Activated CD4-positive, alpha-beta memory T cell treated with anti-CD3 and anti-CD28 coated beads for 36 hours (primary cell): ENCODE data around the gene LDHAL6B. TPM values are rescaled to one million over a fixed set of nuclear protein-coding genes. Genes with fewer than 3 reads are reported as not detected.

Experiments
- CTCF ChIA-PET: fragments of 350-600 bp; sonication (Branson Sonifier 250); formaldehyde crosslinking; loops from one replicate; lab custom pipeline; 2021; ENCODE audit warnings: antibody characterized with exemption, inconsistent platforms; lab: Charles Lee
- POLR2A ChIA-PET: fragments of 350-600 bp; sonication (Branson Sonifier 250); formaldehyde crosslinking; loops from one replicate; lab custom pipeline; 2021; ENCODE audit warnings: antibody characterized with exemption; lab: Charles Lee
- DNase-seq: peaks from one replicate; pipeline ENCODE4 v3.0.0-alpha.2; 2020
- H3K27ac Mint-ChIP-seq: one replicate; pipeline ENCODE4 v1.8.0; 2021; ENCODE audit warnings: mixed read lengths
- H3K27me3 Mint-ChIP-seq: one replicate; pipeline ENCODE4 v1.8.0; 2021; ENCODE audit warnings: mixed read lengths
- H3K36me3 Mint-ChIP-seq: one replicate; pipeline ENCODE4 v1.8.0; 2021; ENCODE audit warnings: mixed read lengths
- H3K4me1 Mint-ChIP-seq: one replicate; pipeline ENCODE4 v1.8.0; 2021; ENCODE audit warnings: low read depth, mixed read lengths
- H3K4me3 Mint-ChIP-seq: one replicate; pipeline ENCODE4 v1.8.0; 2021; ENCODE audit warnings: mild to moderate bottlenecking, mixed read lengths
- H3K9me3 Mint-ChIP-seq: one replicate; pipeline ENCODE4 v1.8.0; 2021; ENCODE audit warnings: mixed read lengths
- intact Hi-C: fragments of 100-400 bp; cut with micrococcal nuclease; formaldehyde crosslinking; loops from one replicate; pipeline ENCODE4 v1.15.1; 2023
- total RNA-seq, 2 experiments: library from RNA; stranded (reverse); gene quantifications; one replicate each; pipeline ENCODE4 v1.2.3, GENCODE V29; 2021

LDHAL6B gene
- total RNA-seq, 2 experiments from 2014 or later: not detected

DNA sequence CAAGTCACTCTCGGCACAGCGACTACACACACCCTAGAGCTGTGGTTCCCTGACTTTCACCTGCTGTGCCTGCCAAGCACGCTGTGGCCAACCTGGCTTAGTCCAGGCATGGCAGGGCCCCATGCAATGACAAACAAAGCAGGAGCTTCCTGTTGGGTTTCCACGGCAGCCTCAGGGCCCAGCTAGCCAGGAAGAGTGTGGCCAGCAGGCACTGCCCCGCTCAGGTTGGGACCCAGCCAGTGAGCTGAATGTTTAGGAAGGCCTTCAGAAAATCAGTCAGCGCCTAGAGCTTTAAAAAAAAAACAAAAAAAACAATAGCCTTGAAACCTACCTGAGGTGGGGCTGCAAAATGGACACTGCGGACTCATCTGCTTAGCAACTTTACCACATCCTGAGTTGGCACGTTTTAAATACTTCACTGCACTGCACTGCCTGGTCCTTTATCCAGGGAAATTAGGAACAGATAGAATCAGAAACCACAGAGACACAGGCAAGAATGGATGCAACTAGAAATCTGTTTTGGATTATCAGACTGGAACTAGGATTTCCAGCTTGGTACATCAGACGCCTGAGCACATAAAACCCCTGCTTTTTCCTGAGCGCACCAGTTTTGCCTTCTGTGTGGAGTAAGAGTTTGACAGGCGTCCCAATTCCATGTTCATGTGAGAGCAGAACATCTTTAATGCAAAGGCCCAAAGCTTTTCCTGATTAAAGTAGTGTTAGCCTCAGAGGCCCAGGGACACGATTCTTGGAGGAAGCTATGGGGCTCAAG lies 36.2 kb upstream of the LDHAL6B start:
- POLR2A ChIA-PET: no interaction called here
- intact Hi-C loops: no loop called here
- DNase-seq: no peak
- CTCF ChIA-PET: interaction anchor here (0.6 kb wide), 1 partner anchor 130 kb away, joined by 3 read pairs; no protein-coding TSS in a partner anchor
- H3K4me3 Mint-ChIP-seq: no peak overlapping the region
- peaks cover 9% of the 10 kb centered on the region for H3K4me1 Mint-ChIP-seq
- H3K27me3 Mint-ChIP-seq: peaks cover 3% of the 10 kb centered on the region
- H3K9me3 Mint-ChIP-seq: peaks cover 2% of the 10 kb centered on the region
- no peaks in the 10 kb centered on the region for H3K36me3 Mint-ChIP-seq
- H3K27ac Mint-ChIP-seq: no peak overlapping the region

DNA sequence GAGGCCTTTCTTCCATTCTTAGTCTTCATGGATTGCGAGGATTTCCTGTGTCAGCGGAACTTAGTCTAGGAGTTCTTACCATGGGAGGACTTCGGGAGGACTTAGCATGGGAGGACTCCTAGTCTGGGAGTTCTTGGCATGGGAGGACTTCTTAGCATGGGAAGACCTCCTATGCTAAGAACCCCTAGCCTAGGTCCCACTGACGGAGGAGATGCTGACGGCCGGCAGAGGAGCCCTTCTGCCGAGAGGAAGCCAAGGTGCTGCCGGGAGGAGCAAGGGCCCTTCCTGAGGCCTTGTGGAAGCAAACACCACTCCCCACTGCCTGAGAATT lies 35.6 kb upstream of the LDHAL6B start:
- DNase-seq: no peak
- Mint-ChIP-seq H3K27me3 (peaks cover 5% of the 10 kb centered on the region), H3K27ac (no peak overlapping the region), H3K4me3 (no peak overlapping the region), H3K4me1 (peaks cover 9% of the 10 kb centered on the region), H3K36me3 (no peaks in the 10 kb centered on the region), H3K9me3 (peaks cover 2% of the 10 kb centered on the region)
- ChIA-PET POLR2A (no interaction called here), CTCF (no interaction called here)
- intact Hi-C loops: no loop called here

DNA sequence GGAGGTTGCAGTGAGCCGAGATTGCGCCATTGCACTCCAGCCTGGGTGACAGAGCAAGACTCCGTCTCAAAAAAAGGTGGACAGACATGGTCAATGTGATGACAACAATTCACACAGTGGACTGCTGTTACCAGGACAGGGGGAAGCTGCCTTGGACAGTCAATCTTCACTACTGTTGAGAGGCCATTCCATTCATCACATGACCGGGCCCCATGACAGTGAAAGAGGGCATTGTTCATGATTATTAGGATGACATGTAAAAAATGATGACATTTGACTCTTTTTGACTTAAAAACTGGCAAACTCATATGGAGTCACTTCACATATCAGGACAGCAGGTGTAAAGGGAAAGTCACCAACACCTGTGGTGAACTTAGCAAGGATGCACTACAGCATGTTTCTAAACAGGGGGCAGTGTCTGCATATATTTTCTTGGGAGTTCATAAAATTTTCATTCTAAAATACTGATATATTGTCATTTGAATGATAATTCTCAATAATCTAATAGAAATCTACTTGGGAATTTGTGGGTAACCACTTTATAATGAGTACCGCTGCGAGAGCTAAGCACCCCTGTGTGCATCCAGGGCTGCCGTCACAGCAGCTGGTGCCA lies 34.2 kb upstream of the LDHAL6B start:
- Mint-ChIP-seq H3K27me3 (peaks cover 10% of the 10 kb centered on the region), H3K27ac (no peak overlapping the region), H3K4me3 (no peak overlapping the region), H3K4me1 (peaks cover 15% of the 10 kb centered on the region), H3K36me3 (no peaks in the 10 kb centered on the region), H3K9me3 (peaks cover 2% of the 10 kb centered on the region)
- DNase-seq: no peak
- ChIA-PET CTCF (interaction anchor here (0.6 to 1.2 kb wide), 3 partner anchors 9 to 356 kb away, joined by 3 to 5 read pairs (median 3); no protein-coding TSS in a partner anchor), POLR2A (no interaction called here)
- intact Hi-C loops: no loop called here

DNA sequence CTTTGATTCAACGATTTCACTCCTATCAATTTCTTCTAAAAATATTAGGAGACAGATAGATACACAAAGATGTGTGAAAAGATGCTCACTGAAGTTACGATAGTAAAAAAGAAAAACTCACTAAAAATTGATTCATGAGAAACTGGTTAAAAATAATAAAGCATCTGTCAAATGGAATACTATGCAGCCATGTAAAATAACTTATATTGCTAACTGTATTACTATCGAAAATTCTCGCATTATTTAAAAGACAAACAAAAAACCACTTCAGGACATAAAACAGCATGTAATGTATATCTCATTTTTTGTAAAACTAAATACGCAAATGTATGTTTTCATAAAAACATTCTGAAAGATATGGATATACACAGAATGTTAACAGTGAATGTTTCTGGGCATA lies 33.4 kb upstream of the LDHAL6B start:
- H3K4me1 Mint-ChIP-seq: peaks cover 19% of the 10 kb centered on the region
- H3K4me3 Mint-ChIP-seq: no peak overlapping the region
- peaks cover 14% of the 10 kb centered on the region for H3K27me3 Mint-ChIP-seq
- H3K36me3 Mint-ChIP-seq: no peaks in the 10 kb centered on the region
- ChIA-PET POLR2A (no interaction called here), CTCF (interaction anchor here (1.0 to 2.0 kb wide), 3 partner anchors 10 to 356 kb away, joined by 3 to 22 read pairs (median 5); no protein-coding TSS in a partner anchor)
- no peak for DNase-seq
- intact Hi-C loops: no loop called here
- no peak overlapping the region for H3K27ac Mint-ChIP-seq
- H3K9me3 Mint-ChIP-seq: peaks cover 2% of the 10 kb centered on the region

DNA sequence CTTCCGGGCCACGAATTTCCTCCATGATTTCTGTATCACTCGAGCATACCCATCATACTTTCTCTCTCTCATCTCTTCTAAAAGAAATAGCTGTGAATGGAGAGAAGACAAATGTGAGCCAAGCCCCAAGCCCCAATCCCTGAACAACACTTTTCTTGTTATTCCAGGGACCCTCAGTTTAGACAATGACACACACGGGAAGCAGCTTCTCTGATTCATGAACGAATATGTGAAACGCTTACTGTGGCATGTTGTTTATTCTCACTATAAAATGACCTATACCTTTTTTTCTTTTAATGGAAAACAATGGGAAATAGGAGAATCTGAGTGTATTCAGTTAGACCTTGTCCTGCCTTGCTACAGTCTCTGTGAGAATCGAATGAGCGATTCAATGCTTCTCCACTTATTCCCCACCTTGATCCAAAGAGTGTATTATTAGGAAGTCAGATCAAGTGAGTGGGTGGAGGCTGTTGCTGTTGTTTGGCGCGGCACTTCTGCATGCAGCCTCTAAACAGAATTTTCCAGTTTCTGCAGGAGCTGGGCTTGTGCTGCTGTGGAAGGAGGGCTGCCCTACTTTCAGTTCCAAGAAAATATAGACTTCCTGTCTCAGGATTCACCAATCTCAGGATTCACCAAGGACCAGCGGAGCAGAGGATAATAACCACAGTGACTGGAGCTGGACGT lies 32.4 kb upstream of the LDHAL6B start:
- Mint-ChIP-seq H3K36me3 (no peaks in the 10 kb centered on the region), H3K4me3 (no peak overlapping the region), H3K9me3 (peaks cover 2% of the 10 kb centered on the region), H3K27ac (no peak overlapping the region), H3K27me3 (peaks cover 14% of the 10 kb centered on the region), H3K4me1 (peaks cover 17% of the 10 kb centered on the region)
- CTCF ChIA-PET: interaction anchor here (0.6 to 2.0 kb wide), 19 partner anchors 8 to 418 kb away, joined by 3 to 22 read pairs (median 5); no protein-coding TSS in a partner anchor
- intact Hi-C loops: loop anchor here (2.0 kb wide), 1 partner anchor 319 kb away; no protein-coding TSS in a partner anchor
- DNase-seq: no peak
- POLR2A ChIA-PET: no interaction called here

DNA sequence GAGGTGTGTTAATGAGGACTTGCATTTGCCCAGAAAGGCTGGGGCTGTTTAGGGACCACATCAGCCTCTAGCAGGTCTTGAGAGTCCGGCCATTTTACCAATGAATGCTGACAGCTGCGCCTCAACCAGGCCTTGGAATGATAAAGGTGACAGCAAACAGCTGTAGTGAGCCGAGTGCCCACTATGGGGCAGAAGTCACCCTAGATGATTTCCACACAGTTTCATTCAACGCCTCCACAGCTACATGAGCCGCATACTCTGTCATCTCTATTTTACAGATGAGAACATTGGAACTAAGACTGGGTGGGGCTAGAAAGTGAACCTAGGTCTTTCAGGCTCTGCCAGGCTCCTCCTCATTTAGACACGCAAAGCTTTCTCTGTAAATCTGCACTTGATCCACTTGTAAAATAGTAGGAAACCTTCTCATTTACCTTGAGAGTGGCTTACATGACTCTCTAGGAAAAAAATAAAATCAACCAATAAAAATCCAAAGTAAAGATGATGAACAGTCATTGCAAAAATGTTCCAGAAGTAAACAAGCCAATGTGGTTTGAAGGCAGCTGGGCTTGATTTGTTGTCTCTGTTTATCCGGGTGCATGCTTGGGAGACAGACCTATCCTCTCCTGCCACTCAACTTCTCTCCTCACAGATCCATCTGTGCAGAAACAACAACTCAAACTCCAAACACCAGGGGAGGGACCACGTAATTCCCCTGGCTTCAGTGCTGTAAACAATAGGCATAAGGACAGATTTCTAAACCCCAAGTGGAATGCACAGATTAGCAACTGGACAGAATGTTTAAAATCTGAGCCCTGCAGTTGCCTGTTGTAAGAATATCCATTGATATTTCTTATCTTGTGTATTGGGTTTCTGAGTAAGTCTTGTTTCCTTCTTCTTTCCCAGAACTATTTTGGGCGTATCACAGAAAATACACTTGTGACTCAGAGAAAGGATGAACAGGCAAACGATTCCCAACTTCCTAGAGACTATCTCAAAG lies 31.5 kb upstream of the LDHAL6B start:
- H3K27ac Mint-ChIP-seq: no peak overlapping the region
- peaks cover 14% of the 10 kb centered on the region for H3K27me3 Mint-ChIP-seq
- CTCF ChIA-PET: interaction anchor here (0.5 to 2.0 kb wide), 21 partner anchors 9 to 354 kb away, joined by 3 to 22 read pairs (median 4); no protein-coding TSS in a partner anchor
- no peaks in the 10 kb centered on the region for H3K36me3 Mint-ChIP-seq
- peak; percentile 70 for DNase-seq
- peaks cover 14% of the 10 kb centered on the region for H3K4me1 Mint-ChIP-seq
- H3K4me3 Mint-ChIP-seq: no peak overlapping the region
- H3K9me3 Mint-ChIP-seq: peaks cover 2% of the 10 kb centered on the region
- intact Hi-C loops: loop anchor here (2.0 kb wide), 1 partner anchor 318 kb away; no protein-coding TSS in a partner anchor
- POLR2A ChIA-PET: no interaction called here

DNA sequence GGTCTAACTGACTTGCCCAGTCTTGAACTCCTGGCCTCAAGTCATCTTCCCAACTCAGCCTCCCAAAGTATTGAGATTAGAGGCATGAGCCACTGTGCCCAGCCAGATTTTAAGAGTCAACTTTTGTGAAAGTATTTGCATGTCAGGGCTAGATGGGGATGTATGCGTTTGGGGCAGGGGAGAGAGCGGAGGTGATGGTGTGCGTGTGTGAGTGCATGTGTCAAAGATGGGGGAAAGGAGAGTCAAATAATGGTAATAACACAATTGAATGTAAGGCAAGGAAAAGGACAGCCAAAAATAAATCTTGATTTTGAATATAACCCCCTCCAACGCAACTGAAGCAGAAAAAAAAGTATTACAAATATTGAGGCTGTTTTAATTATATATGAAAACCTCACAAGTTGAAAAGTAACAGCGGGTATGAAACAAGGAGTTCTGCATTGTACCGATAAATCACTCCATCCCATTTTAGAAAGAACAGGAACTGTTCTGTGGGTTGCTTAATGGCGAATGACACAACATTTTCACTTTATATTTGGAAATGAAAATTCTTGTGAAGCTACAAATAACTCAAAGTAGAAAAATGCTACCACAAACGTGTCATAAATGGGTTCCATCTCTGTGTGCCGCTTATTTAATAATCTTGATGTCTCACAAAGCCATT lies 29.9 kb upstream of the LDHAL6B start:
- H3K4me1 Mint-ChIP-seq: peaks cover 14% of the 10 kb centered on the region
- peaks cover 8% of the 10 kb centered on the region for H3K9me3 Mint-ChIP-seq
- ChIA-PET CTCF (no interaction called here), POLR2A (no interaction called here)
- H3K4me3 Mint-ChIP-seq: no peak overlapping the region
- H3K27me3 Mint-ChIP-seq: peaks cover 14% of the 10 kb centered on the region
- H3K27ac Mint-ChIP-seq: no peak overlapping the region
- no peak for DNase-seq
- no peaks in the 10 kb centered on the region for H3K36me3 Mint-ChIP-seq
- intact Hi-C loops: no loop called here

DNA sequence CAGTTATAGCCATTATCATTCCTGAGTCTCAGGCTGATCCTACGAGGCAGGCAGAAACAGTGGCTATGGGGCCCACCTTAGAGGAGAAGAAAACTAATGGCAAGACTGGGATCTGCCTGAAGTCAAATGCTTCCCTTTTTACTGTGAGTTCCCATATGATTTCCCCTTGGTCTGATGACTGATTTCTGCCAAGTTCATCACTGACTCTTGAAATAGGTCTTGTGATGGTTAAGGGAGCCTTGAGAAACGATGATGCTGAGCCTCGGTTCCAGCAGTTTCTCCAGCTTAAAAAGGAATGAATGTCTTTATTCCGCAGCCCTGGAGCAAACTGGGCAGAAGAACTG lies 29.4 kb upstream of the LDHAL6B start:
- H3K36me3 Mint-ChIP-seq: no peaks in the 10 kb centered on the region
- peaks cover 10% of the 10 kb centered on the region for H3K9me3 Mint-ChIP-seq
- no peak overlapping the region for H3K4me3 Mint-ChIP-seq
- H3K27me3 Mint-ChIP-seq: peaks cover 14% of the 10 kb centered on the region
- CTCF ChIA-PET: no interaction called here
- no peak overlapping the region for H3K27ac Mint-ChIP-seq
- intact Hi-C loops: no loop called here
- no peak for DNase-seq
- H3K4me1 Mint-ChIP-seq: peaks cover 14% of the 10 kb centered on the region
- POLR2A ChIA-PET: no interaction called here

DNA sequence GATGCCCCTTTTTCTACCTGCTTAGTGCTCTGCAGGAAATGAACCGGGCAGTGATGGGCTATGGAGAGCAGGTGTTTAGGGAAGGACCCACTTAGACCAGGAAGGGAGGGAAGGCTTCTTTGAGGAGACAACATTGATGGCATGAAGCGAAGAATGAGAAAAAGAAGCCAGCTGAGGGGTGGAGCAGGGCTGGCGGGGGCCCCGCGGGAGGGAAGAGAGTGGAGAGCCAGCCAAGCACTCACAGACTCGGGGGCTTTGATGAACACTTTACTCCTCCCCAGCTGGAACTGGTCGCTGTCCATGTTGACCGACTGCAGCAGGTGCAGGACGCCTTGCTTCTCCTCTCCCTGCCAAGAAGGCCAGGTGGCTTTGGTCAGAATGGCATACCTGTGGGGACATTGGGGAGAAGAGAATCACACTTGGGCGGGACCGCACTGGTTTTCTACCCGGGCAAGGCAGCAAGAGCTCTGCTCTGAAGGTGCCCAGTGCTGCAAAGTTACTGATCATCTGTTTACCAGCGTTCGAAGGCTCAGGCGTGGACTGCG lies 28.4 kb upstream of the LDHAL6B start:
- no peaks in the 10 kb centered on the region for H3K36me3 Mint-ChIP-seq
- H3K27me3 Mint-ChIP-seq: peaks cover 14% of the 10 kb centered on the region
- no peak overlapping the region for H3K27ac Mint-ChIP-seq
- ChIA-PET POLR2A (no interaction called here), CTCF (no interaction called here)
- DNase-seq: no peak
- peaks cover 14% of the 10 kb centered on the region for H3K4me1 Mint-ChIP-seq
- H3K9me3 Mint-ChIP-seq: peaks cover 13% of the 10 kb centered on the region
- no peak overlapping the region for H3K4me3 Mint-ChIP-seq
- intact Hi-C loops: no loop called here

DNA sequence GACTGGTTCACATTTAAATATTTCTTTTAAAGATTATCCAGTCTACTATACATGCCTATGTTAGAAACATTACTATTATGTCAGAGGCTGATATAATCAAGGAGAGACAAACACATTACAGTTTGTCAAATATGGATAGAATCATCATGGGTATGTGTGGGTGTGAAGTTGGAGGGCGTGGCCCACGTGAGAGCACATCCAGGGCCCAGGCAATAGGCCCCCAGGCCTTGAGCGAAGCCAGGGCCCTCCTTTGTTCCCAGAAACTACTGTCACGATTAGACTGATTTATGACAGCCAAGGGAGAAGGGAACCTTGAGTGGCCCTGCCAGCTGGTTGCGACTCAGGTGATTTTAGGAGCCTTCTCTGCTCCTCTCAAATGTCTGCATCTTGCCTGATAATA lies 26.9 kb upstream of the LDHAL6B start:
- peaks cover 10% of the 10 kb centered on the region for H3K9me3 Mint-ChIP-seq
- peaks cover 14% of the 10 kb centered on the region for H3K4me1 Mint-ChIP-seq
- intact Hi-C loops: no loop called here
- no peak overlapping the region for H3K4me3 Mint-ChIP-seq
- CTCF ChIA-PET: interaction anchor here (1.4 kb wide), 1 partner anchor 353 kb away, joined by 5 read pairs; no protein-coding TSS in a partner anchor
- POLR2A ChIA-PET: no interaction called here
- H3K27ac Mint-ChIP-seq: no peak overlapping the region
- H3K36me3 Mint-ChIP-seq: no peaks in the 10 kb centered on the region
- peaks cover 12% of the 10 kb centered on the region for H3K27me3 Mint-ChIP-seq
- no peak for DNase-seq
